Endometrial microvascular endothelial cells (primary cell): Measurements from ENCODE around the gene GRIK4. TPM values are rescaled to one million over a fixed set of nuclear protein-coding genes. Genes with fewer than 3 reads are reported as not detected.

Experiments used
- in situ Hi-C: cut with HindIII; loops from 2 replicates; pipeline ENCODE4 v1.10.0; 2017; ENCODE audit warnings: low sequenced_read_pairs, low pct_unique_long_range_greater_than_20kb; ENCODE audit errors: inconsistent ontology term
- total RNA-seq: library from RNA; depleted of rRNA; stranded (reverse); fragments of >200 nt; gene quantifications from one replicate; pipeline ENCODE4 v1.2.3, GENCODE V29; 2015; ENCODE audit errors: inconsistent ontology term

Gene GRIK4
- total RNA-seq, 1 donor from 2014 or later: not detected

DNA sequence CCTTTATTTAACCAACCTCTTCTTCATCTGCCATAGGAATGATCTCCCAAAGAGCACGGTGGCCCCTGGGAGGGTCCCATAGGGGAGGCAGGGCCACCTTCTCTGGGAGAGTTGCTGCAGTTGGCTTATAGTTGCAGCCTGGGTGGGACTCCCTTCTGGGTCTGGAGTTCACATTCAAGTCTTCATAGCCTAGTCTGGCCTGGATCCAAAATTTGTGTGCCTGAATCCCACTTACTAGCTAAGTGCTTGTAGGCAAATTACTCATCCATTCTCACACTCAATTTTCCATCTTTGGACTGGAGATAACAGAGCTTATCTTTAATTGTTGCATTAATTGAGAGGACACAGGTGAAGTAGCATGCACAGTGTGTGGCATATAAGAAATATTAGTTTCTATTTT lies 163.6 kb downstream of the GRIK4 start:
- in situ Hi-C loops: loop anchor here (25.0 kb wide), 1 partner anchor 163 kb away; the partner anchor contains the start of gene GRIK4

DNA sequence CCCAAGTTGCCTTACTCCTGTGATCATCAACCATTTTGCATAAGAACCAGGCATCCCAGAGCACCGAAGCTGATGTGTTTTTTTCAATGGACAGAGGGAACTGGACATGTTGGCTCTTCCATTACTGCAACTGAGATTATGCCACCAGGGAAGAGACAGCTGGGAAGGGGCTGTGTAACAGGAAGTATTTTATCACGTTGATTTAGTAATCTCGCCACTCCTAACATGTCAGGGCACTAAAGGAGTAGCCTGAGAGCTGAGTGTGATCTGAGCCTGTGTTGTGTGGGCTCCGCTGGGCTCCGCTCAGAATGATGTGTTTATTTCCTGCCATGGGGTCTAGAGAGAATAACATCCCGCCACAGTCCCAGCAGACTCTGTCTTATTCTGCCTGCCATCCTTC lies 165.4 kb downstream of the GRIK4 start:
- in situ Hi-C loops: loop anchor here (25.0 kb wide), 1 partner anchor 165 kb away; the partner anchor contains the start of gene GRIK4

DNA sequence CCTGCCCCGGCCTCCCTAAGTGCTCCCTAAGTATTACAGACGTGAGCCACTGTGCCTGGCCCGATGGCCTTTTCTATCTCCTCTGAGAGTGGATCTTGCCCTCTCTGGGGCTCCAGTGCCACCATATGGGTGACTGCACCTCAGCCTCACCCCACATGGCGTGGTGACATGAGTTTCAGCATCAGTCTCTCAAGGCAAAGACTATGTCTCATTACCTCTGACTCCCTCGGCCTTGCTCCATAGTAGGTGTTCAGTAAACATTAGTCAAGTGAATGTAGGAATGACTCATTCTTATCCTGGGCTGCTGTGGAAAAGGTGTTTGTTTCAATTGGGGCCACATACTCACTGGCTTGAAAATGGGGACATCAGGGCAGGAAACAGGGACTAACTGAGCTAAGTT lies 168.8 kb downstream of the GRIK4 start:
- in situ Hi-C loops: loop anchor here (25.0 kb wide), 1 partner anchor 168 kb away; the partner anchor contains the start of gene GRIK4

DNA sequence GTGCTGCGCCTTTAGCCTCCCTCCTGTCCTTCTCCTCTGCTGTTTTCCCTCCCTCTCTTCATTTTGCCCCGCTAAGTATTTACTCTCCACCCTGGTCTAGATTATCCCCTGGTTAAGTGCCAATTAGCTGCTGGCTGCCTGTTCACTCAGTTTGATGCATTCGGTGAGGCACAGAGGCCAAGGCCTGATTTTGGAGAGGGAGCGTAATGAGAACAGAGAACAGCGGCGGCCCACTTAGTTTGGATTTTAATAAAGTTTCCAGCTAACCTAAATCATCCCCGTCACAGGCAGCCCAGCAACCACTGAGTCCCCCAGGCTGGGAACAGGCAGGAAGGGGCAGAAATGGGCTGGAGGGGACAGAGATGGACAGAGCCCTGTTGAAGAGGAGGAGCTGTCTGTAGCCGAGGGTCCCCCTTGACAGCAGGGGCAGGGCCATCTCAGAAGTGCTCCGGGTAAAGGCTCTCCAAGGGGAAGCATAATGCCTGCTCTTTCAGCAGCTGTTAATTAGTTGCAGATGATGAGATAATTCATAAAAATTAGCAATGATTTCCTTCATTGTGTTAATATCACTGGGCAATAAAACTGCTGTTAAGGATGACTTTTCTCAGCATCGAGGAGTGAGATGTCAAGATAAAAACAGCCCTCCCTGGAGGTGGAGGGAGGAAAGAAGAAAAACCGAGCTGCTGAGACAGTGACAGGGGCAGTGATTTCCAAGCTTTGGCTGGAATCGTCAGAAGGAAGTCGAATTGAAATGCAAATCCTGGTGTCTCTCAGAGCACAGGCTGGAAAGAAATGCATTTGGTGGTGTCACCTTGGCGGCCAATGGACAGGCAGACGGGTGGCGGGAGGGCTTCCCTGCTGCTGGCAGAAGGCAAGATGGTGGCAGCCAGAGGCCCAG lies 170.1 kb downstream of the GRIK4 start:
- in situ Hi-C loops: loop anchor here (25.0 kb wide), 1 partner anchor 169 kb away; the partner anchor contains the start of gene GRIK4

DNA sequence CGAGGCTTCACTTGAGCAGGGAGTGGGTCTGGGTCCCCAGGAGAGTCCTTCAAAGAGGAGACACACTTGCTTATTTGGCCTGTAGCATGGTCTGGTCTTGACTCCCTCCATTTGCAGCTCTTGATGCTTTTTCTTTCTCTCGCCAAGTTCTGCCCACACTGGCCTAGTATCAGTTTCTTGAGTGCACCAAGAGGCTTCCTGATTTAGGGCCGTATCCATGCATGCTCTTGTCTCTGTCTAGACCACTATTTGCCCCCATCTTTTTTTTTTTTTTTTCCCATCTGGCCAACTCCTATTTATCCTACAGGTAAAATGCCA lies 170.7 kb downstream of the GRIK4 start:
- in situ Hi-C loops: loop anchor here (25.0 kb wide), 1 partner anchor 170 kb away; the partner anchor contains the start of gene GRIK4

DNA sequence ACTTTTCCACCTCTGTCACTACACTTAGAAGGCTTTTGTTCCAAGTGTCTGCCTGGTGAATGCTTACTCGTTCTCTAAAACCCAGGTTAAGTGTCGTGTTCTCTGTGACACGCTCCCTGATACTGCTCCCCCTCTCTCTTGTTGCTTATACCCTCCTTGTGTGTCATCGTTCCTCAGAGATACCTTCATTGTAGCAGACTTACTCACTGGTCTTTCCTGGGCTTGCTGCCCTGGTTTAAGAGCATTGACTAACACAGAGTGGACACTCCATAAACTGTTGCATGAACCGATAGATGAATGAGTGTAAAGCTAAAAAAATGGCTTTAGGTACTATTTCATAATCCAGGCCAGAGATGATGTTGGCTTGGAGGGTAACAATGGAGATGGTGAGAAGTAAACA lies 171.3 kb downstream of the GRIK4 start:
- in situ Hi-C loops: loop anchor here (25.0 kb wide), 1 partner anchor 171 kb away; the partner anchor contains the start of gene GRIK4

DNA sequence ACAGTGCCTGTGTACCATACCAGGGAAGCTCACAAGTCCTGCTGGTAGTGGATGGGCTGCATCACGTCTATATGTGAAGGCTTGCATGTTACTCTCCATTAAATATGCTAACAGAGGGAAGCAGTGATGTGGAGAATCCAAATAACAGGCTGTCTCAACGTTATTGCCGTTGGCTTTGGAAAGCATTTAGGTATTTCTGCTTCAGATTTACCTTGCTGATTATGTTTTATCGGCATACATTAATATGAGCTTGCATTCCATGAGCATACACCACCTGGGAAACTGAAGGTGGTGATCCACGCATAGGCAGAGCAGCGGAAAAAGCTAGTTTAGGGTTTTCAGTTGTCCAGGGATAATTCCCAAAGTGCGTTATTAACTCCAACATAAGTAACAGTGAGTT lies 175.0 kb downstream of the GRIK4 start:
- in situ Hi-C loops: loop anchor here (25.0 kb wide), 1 partner anchor 174 kb away; the partner anchor contains the start of gene GRIK4

DNA sequence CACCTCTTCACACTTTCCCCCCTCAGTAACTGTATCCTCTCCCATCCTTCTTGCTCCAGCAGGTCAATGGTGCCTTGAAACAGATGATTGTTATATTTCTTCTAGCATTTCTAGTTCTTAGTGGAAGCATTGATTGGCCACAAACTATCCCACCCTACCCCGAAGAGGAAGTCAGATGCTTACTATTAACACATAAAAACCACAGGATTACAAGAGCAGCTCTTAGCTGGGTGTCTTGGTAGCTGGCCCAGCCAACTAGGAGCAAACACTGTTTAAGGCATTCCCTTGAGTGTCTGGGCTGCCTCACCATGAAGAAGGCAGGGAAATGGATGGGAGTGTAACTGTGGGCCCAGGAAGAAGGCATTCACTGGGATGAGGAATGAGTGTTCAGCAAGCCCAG lies 176.6 kb downstream of the GRIK4 start:
- in situ Hi-C loops: loop anchor here (25.0 kb wide), 1 partner anchor 176 kb away; the partner anchor contains the start of gene GRIK4

DNA sequence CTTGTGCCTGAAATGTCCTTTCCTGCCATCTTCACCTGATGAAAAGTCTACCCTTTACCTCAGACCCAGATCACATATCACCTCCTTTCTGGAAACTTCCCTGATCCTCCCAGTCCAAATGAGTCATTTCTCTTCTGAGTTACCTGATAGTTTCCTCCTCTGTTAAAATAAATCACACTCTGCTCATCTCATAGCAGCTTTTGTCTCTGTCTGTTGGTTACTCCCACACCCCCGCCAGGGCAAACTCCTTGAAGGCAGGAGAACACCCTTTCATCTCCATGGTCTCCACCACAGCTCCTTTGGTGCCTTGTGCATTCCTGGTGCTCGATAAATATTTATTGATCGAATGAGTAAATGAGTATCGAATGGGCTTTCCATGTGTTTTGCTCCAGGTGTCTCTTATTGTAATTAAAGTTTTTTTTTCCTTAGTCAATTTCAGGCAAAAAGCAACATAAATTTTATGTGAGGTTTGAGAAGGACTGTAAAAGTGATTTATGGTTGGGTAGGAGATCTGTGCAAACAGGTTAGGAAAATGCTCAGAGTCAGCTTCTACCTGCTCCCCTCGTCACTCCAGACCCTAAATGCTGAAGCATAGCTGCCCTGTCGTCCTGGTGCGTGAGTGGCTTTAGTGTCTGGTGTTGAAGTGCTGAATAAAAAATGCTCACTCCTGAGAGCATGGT lies 178.2 kb downstream of the GRIK4 start:
- in situ Hi-C loops: loop anchor here (25.0 kb wide), 1 partner anchor 177 kb away; the partner anchor contains the start of gene GRIK4

DNA sequence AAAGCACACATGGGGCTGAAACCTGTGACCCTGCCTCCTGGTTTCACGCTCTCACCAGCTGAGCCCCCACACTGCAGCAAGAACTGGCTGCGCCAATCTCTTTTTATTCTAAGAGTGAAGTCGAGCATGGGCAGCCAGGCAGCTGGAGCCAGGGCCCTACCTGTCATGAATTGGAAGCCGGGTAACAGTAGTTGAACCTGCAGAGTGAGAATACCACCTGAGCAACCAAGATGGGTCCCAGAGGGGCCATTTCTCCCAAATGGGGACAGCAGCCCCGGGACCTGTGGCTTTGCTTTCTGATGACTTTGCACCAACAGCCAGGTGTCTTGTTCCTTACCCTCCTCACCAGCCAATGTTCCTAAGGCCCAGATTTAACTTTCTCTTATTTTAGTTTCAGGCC lies 178.9 kb downstream of the GRIK4 start:
- in situ Hi-C loops: loop anchor here (25.0 kb wide), 1 partner anchor 178 kb away; the partner anchor contains the start of gene GRIK4

DNA sequence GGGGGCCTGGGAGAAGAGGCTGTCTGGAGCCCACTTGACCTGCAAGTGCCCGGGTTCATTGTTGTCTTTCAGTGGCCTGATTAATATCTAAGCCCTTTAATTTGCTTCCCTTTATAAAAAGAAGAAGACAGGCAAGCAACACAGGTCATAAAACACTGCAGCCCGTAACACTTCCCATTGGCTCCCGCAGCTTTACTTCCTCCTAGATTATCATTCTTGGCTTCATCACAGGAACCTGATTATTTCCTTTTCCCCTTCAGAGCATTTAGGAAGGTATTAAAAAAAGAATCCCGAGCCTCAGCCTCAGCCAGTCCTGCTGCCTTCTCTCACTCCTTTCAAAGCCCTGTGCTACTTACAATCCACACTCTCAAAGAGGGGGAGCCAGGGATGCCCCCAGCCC lies 183.2 kb downstream of the GRIK4 start:
- in situ Hi-C loops: loop anchor here (25.0 kb wide), 1 partner anchor 182 kb away; the partner anchor contains the start of gene GRIK4

DNA sequence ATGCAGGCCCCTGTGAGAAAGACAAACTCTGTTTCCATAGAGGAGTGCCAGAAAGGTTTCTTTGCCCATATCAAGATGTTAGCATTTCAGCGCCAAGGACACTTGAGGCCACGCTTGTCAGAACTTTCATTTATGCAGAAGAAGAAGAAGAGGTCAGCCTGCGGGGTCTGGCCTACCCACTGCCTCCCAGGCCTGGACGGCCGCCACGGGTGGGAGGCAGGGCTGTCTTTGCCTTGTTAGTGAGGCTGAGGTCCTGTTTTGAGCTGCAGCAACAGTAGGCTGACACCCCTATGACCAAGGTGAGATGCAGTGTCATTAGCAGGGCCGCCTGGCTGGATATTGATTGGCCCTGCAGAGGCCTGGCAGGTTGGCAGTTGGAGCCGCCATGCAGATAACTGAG lies 183.9 kb downstream of the GRIK4 start:
- in situ Hi-C loops: loop anchor here (25.0 kb wide), 1 partner anchor 183 kb away; the partner anchor contains the start of gene GRIK4

DNA sequence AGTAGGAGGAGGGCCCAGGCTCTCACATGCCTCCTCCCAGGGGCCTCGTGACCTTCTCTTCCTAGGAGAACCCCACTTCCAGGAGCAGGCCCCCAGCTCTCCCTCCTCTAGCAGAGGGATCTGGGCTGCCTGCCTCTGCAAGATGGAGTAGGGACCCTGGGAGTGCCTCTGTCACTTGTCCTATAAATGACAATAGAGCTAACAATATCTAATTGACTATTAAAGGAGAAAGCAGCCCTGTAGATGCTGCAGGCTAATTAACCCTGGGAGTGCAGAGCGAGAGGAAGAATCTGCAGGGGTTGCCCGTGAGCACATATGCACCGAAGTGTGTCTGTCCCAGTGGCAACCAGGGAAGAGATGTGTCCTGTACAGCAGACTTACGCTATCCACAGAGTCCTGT lies 184.4 kb downstream of the GRIK4 start:
- in situ Hi-C loops: loop anchor here (25.0 kb wide), 1 partner anchor 184 kb away; the partner anchor contains the start of gene GRIK4

DNA sequence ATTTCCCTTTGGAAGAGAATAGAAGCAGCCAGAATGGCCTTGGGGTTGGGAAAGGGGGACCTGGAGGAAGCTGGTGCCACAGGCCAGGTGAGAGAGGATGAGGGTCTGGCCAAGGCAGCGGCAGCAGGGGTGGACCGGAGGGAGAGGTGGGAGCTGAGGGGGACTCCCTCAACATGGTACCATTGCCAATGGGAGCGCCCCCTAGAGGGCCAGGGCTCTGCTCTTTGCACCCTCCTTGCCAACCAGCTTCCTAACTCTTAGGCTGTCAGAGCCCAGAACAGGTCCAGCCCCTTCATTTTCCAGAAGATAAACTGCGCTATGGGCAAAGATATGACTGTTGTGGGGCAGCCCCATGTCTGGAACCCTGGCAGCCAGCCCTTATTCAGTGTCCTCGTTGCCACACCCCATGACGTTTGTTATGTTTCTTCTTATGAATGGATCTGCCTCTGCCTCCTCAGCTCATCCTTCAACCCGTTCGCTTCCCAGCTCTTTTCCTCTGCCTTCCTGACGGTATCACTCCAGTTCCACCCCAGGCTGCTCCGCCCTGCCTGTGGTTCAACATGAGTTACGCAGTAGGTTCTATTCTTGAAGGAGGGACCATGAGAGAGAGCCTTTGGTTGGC lies 185.2 kb downstream of the GRIK4 start:
- in situ Hi-C loops: loop anchor here (25.0 kb wide), 1 partner anchor 184 kb away; the partner anchor contains the start of gene GRIK4

DNA sequence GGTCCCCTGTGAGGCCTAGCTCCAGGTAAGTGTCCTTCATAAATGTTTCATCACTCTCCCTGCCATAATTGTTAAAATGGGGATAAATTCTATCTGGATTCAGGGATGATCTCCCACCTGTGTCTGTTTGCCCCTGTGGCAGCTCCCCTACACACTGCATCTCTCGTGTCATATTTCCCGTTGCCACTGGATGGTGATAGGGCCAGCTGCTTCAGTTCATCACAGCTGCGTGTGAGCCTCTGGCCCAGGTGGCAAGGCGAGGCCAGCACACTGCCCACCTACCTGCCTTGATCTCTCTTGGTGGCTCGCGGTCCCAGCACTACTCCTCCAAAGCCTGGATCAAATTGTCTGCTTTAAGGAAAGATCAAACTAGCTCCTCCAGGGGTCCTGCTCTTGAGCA lies 187.4 kb downstream of the GRIK4 start:
- in situ Hi-C loops: loop anchor here (25.0 kb wide), 1 partner anchor 187 kb away; the partner anchor contains the start of gene GRIK4

DNA sequence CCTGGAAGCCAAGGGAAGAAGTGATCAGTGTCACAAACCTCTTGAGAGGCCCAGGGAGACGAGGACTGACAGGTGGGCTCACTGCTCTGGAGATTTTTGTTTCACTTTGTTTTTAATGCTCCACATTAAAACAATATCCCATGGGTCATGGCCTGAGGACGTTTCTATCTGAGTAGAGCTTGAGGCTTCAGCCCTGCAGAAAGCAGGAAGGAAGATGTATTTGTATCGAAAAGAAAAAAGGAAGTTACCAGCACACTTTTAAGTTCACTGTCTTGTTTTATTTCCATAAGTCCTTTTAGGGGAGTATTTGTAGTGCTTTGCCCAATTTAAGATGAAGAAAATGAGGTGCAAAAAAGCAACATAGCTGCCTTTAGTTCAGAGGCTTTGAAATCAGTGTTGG lies 191.1 kb downstream of the GRIK4 start:
- in situ Hi-C loops: no loop called here

DNA sequence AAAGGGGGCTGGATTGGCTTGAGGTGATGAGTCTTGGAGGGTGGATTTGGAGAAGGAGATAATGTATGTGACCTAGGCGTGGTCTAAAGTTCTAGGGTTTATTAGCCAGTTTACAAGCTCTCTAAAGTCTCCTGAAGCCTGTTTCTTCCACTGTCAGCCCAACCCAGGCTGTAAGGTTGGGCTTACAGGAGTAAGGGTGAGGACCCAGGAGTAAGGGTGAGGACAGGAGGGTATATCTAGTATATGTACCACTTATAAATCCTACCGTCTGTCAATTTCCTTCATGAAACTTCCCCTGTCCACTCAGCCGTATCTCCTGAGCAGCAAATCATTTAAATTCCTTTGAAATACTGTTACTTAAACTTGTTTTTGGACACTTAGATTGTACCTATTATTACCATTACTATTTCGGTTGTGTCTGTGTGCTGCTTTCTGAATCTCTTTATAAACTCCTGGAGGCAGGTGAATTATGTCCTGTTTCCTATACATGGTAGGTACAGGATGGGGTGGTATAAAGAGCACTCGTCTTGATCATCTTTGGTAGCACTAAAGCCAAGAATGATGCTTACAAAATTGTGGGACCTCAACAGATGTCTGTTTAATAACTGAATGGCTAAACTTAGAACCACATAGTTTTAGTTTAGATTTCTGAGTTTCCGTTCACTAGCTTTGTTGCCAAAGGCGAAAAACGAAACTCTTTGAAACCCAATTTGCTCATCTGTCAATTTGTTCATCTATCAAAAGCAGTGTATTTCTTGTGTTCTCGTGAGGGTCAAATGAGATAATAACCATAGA lies 192.0 kb downstream of the GRIK4 start:
- in situ Hi-C loops: no loop called here

DNA sequence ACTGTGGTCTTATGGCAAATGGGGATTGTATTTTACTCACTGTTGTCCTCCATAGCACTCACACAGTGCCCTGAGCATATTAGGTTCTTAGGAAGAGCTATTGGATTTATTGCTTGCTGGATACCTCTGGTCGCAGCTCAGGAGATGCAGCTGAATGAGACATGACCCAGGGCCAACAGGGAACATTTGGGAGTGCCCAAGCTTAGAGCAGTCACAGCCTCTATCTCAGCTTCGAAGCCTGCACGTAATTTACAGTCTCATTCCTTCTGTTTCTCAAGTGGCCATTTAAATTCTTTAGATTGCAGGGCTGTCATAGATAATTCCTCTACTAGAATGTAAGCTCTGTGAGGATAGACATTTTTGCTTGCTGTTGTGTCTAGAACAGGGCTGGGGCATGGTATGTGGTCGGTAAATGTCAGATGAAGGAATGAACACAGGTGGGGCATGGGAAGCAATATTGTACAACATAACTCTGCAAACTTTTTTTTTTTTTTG lies 192.8 kb downstream of the GRIK4 start:
- in situ Hi-C loops: no loop called here
